ENCODE data around the gene LRPAP1. TPM values are rescaled to one million over a fixed set of nuclear protein-coding genes. Genes with fewer than 3 reads are reported as not detected.
"Not testable (repeated sequence)": the region's sequence is repeated elsewhere in the genome, so short reads cannot be mapped to it uniquely, and the experiment has no call there.

The LRPAP1 gene
- 100 to 1,000 TPM; 130 to 175 (median 161) TPM for total RNA-seq (2021; fragmentation: NEBNext Ultra II Directional; extraction: Animal tissue kit (Norgen Biotek cat#: 25700))
- long read RNA-seq, full-length matches to known transcripts, result 392 of 428 reads
- long read RNA-seq, partial matches to known transcripts, result 26 of 428 reads
- long read RNA-seq, other reads (novel, unspliced or antisense), result 10 of 428 reads

- Mint-ChIP-seq H3K9me3 (no peaks in the 10 kb centered on the region), H3K27me3 (ENCODE audit: insufficient read depth) (peaks cover 9% of the 10 kb centered on the region), H3K4me3 (peak within 1 kb of the TSS; percentile 98), H3K4me1 (ENCODE audit: low read depth) (peaks cover 11% of the 10 kb centered on the region), H3K36me3 (ENCODE audit: low read depth) (no peaks in the 10 kb centered on the region), H3K27ac (peak within 1 kb of the TSS; percentile 81)
- no peak for TF ChIP-seq CTCF (IDR thresholded peaks at IDR 0.05)
- peak; percentile 82 for DNase-seq
Measured at GRCh38 chr4:3531879-3532750, at the start of gene LRPAP1. LRPAP1 (minus strand) TSS chr4:3532422; CDS start chr4:3532412, 10 bp downstream.

GRCh38 chr4:3581334-3582090 lies 49.3 kb upstream of the LRPAP1 start:
- not testable (repeated sequence) for H3K4me1 Mint-ChIP-seq (ENCODE audit: low read depth); H3K36me3 Mint-ChIP-seq (ENCODE audit: low read depth); H3K4me3 Mint-ChIP-seq; DNase-seq; H3K27ac Mint-ChIP-seq; H3K9me3 Mint-ChIP-seq
- H3K27me3 Mint-ChIP-seq (ENCODE audit: insufficient read depth), result peaks cover 16% of the 10 kb centered on the region

- peaks cover 20% of the 10 kb centered on the region for H3K27me3 Mint-ChIP-seq (ENCODE audit: insufficient read depth)
- not testable (repeated sequence) for H3K27ac Mint-ChIP-seq; H3K36me3 Mint-ChIP-seq (ENCODE audit: low read depth); H3K9me3 Mint-ChIP-seq; H3K4me3 Mint-ChIP-seq; H3K4me1 Mint-ChIP-seq (ENCODE audit: low read depth); DNase-seq
Measured at GRCh38 chr4:3580859-3581258, 48.6 kb upstream of the LRPAP1 start.

GRCh38 chr4:3578527-3579144 lies 46.4 kb upstream of the LRPAP1 start:
- H3K9me3 Mint-ChIP-seq; DNase-seq; H3K36me3 Mint-ChIP-seq (ENCODE audit: low read depth); H3K4me3 Mint-ChIP-seq; H3K4me1 Mint-ChIP-seq (ENCODE audit: low read depth); H3K27ac Mint-ChIP-seq: not testable (repeated sequence)
- H3K27me3 Mint-ChIP-seq (ENCODE audit: insufficient read depth), result peaks cover 32% of the 10 kb centered on the region

- not testable (repeated sequence) for H3K27ac Mint-ChIP-seq; H3K4me3 Mint-ChIP-seq; H3K4me1 Mint-ChIP-seq (ENCODE audit: low read depth); H3K9me3 Mint-ChIP-seq; H3K36me3 Mint-ChIP-seq (ENCODE audit: low read depth); DNase-seq
- H3K27me3 Mint-ChIP-seq (ENCODE audit: insufficient read depth), result peaks cover 32% of the 10 kb centered on the region
Measured at GRCh38 chr4:3578052-3578451, 45.8 kb upstream of the LRPAP1 start.

- H3K36me3 Mint-ChIP-seq (ENCODE audit: low read depth); DNase-seq; H3K4me3 Mint-ChIP-seq; H3K27ac Mint-ChIP-seq; H3K9me3 Mint-ChIP-seq; H3K4me1 Mint-ChIP-seq (ENCODE audit: low read depth): not testable (repeated sequence)
- H3K27me3 Mint-ChIP-seq (ENCODE audit: insufficient read depth), result peaks cover 36% of the 10 kb centered on the region
Measured at GRCh38 chr4:3577208-3577892, 45.1 kb upstream of the LRPAP1 start.

GRCh38 chr4:3576533-3577207 lies 44.4 kb upstream of the LRPAP1 start:
- not testable (repeated sequence) for DNase-seq; H3K36me3 Mint-ChIP-seq (ENCODE audit: low read depth); H3K9me3 Mint-ChIP-seq; H3K4me1 Mint-ChIP-seq (ENCODE audit: low read depth); H3K4me3 Mint-ChIP-seq; H3K27ac Mint-ChIP-seq
- peaks cover 33% of the 10 kb centered on the region for H3K27me3 Mint-ChIP-seq (ENCODE audit: insufficient read depth)

GRCh38 chr4:3575426-3576369 lies 43.5 kb upstream of the LRPAP1 start:
- H3K9me3 Mint-ChIP-seq; H3K36me3 Mint-ChIP-seq (ENCODE audit: low read depth); H3K4me1 Mint-ChIP-seq (ENCODE audit: low read depth); H3K27ac Mint-ChIP-seq; DNase-seq; H3K4me3 Mint-ChIP-seq: not testable (repeated sequence)
- peaks cover 41% of the 10 kb centered on the region for H3K27me3 Mint-ChIP-seq (ENCODE audit: insufficient read depth)

GRCh38 chr4:3574865-3575264 lies 42.6 kb upstream of the LRPAP1 start:
- H3K4me1 Mint-ChIP-seq (ENCODE audit: low read depth); H3K36me3 Mint-ChIP-seq (ENCODE audit: low read depth); DNase-seq; H3K4me3 Mint-ChIP-seq; H3K27ac Mint-ChIP-seq; H3K9me3 Mint-ChIP-seq: not testable (repeated sequence)
- H3K27me3 Mint-ChIP-seq (ENCODE audit: insufficient read depth), result peaks cover 43% of the 10 kb centered on the region

- H3K4me3 Mint-ChIP-seq; H3K36me3 Mint-ChIP-seq (ENCODE audit: low read depth); H3K9me3 Mint-ChIP-seq; H3K4me1 Mint-ChIP-seq (ENCODE audit: low read depth); DNase-seq; H3K27ac Mint-ChIP-seq: not testable (repeated sequence)
- peaks cover 43% of the 10 kb centered on the region for H3K27me3 Mint-ChIP-seq (ENCODE audit: insufficient read depth)
Measured at GRCh38 chr4:3574346-3574745, 42.1 kb upstream of the LRPAP1 start.

Measured in HFFc6 (cell line).